GM13977 (cell line): ENCODE results near the gene ABCC3.
"Not testable (repeated sequence)": the region's sequence is repeated elsewhere in the genome, so short reads cannot be mapped to it uniquely, and the experiment has no call there.

Source experiments
- DNase-seq: peaks from one replicate; pipeline ENCODE4 v3.0.0; 2012; ENCODE audit warnings: low spot score
- CTCF ChIP-seq: IDR thresholded peaks from 2 replicates; pipeline ENCODE4 v1.5.1; 2012; ENCODE audit warnings: mild to moderate bottlenecking, control low read depth; ENCODE audit not compliant: insufficient read depth; ENCODE audit errors: extremely low read depth, missing control alignments
- in situ Hi-C: fragments of 300-500 bp; cut with MboI; formaldehyde crosslinking; loops from one replicate; pipeline ENCODE4 v1.12.0; 2022; ENCODE audit warnings: low sequenced_read_pairs, low pct_unique_long_range_greater_than_20kb, mixed read lengths, inconsistent platforms; ENCODE audit not compliant: unreplicated experiment

The ABCC3 gene

DNA sequence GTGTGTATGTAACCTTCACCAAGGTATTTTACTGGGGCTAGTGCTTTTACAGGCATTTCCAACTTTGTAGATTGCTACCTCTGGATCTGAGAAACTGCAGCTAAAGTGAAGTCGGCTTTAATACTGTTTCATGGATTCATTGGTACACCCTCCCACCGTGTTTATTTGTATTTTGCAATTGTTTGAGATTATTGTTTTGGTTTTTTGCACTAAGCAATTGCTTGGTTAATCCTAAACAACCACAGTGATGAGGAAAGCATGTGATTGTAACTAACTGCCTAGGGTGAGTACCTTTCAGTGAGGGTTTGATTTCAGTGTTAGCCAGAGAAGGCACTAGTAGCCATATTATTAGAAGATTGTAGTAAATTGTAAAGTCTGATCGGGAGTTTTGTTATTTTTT is 88.1 kb downstream of the ABCC3 start:
- no peak for TF ChIP-seq CTCF
- no peak for DNase-seq
- in situ Hi-C loops = no loop called here

DNA sequence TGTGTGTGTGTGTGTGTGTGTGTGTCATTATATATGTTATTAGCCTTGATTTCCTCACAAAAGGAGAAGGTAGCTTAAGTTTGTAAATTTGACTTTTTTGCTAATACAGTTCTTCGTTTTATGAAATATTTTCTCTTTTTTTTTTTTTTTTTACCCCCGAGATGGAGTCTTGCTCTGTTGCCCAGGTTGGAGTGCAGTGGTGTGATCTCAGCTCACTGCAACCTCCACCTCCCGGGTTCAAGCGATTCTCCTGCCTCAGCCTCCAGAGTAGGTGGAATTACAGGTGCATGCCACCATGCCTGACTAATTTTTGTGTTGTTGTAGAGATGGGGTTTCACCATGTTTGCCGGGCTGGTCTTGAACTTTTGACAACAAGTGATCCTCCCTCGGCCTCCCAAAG is 89.9 kb downstream of the ABCC3 start:
- in situ Hi-C loops = not testable (repeated sequence)

DNA sequence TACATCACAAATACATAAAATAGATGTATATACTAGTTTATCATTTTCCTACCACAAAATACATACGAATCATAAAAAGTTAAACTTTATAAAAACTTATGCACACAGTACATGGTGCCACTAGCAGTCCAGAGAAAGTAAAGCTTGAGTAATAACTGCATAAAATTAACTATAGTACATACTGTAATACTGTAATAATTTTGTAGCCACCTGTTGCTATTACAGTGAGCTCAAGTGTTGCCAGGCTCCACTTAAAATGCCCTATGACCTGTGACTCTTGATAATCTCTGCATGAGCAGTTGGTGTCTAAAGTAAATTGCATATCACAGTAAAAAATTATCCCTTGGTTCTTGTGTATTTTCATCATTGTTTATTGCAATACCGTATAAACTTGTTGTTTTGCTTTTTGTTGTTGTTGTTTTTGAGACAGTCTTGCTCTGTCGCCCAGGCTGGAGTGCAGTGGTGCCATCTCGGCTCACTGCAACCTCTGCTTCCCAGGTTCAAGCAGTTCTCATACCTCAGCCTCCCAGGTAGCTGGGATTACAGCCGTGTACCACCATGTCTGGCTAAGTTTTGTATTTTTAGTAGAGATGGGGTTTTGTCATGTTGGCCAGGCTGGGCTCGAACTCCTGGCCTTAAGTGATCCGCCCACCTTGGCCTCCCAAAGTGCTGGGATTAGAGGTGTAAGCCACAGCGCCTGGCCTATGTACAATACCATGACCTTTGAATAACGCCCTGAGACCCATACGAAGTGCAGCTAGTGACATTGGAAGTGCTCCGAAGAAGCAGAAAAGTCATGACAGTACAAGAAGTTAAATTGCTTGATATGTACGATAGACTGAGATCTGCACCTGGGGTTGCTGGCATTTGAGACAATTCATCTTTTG is 91.3 kb downstream of the ABCC3 start:
- TF ChIP-seq CTCF = no peak
- DNase-seq = no peak
- in situ Hi-C loops = no loop called here

More for the DNA sequence above, 89.9 kb downstream of the ABCC3 start:
- not testable (repeated sequence) for DNase-seq

GRCh38 chr17:50728112-50728429 is 93.4 kb downstream of the ABCC3 start:
- no peak for TF ChIP-seq CTCF
- in situ Hi-C loops = no loop called here
- no peak for DNase-seq

- in situ Hi-C loops = no loop called here
These were observed 94.4 kb downstream of the ABCC3 start for GRCh38 chr17:50728881-50729765.

DNA sequence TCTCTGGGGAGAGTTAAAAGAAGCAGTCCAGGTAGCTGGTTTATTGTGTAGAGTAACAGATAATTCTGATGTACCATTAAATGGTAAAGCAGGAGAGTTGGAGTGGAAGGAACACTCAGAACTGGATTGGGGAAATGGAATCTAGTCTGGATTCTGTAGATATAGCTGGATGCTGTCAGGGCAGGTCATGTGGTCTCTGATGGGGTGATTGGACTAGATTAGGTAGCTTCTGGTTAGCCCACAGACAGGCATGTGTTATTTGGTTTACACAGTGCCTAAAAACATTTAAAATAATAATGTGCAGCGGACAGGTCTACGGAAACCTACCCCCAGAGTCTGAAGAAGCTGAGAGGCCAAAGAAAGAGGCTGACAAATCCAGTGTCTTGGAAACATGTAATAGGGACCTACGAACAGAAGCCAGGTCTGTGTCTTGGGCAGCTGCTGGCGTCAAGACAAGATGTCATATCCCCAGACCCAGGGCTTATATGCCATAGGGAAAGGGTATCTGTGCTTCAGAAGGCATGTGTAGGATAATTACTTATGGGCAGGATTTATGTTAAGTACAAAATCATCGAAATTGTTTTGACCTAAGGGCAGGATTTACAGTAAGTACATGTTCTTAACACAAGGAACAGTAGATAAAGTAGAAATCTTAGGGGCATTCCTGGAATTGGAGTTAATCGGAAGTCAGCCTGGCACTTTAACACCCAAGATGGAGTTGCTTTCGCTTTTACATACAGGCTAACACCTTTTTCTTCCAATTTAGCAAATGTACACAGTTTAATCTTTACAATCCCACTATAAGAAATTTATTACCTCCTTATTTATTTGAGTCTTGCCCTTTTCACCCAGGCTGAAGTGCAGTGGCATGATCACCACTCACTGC is 97.1 kb downstream of the ABCC3 start:
- TF ChIP-seq CTCF = no peak
- in situ Hi-C loops = no loop called here
- no peak for DNase-seq

More at GRCh38 chr17:50728881-50729765, 94.4 kb downstream of the ABCC3 start:
- TF ChIP-seq CTCF = no peak
- no peak for DNase-seq
